ENCODE measurements around the gene FHIT. TPM values are rescaled to one million over a fixed set of nuclear protein-coding genes. Genes with fewer than 3 reads are reported as not detected.

FHIT gene
- total RNA-seq, 1 donor from 2014 or later: 11.5 TPM

GRCh38 chr3:59758672-59759071, 1492.6 kb downstream of the FHIT start:
- TF ChIP-seq, protein P1, sequence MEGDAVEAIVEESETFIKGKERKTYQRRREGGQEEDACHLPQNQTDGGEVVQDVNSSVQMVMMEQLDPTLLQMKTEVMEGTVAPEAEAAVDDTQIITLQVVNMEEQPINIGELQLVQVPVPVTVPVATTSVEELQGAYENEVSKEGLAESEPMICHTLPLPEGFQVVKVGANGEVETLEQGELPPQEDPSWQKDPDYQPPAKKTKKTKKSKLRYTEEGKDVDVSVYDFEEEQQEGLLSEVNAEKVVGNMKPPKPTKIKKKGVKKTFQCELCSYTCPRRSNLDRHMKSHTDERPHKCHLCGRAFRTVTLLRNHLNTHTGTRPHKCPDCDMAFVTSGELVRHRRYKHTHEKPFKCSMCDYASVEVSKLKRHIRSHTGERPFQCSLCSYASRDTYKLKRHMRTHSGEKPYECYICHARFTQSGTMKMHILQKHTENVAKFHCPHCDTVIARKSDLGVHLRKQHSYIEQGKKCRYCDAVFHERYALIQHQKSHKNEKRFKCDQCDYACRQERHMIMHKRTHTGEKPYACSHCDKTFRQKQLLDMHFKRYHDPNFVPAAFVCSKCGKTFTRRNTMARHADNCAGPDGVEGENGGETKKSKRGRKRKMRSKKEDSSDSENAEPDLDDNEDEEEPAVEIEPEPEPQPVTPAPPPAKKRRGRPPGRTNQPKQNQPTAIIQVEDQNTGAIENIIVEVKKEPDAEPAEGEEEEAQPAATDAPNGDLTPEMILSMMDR (IDR thresholded peaks at IDR 0.05; ENCODE audit: insufficient read depth, low read length, poor library complexity, severe bottlenecking): no peak
- no peak for DNase-seq (ENCODE audit: low read depth)
- Histone ChIP-seq H3K27me3 (ENCODE audit: control insufficient read depth, insufficient read depth, low read length) (no peaks in the 10 kb centered on the region), H3K4me3 (ENCODE audit: low read depth, low read length) (no peak overlapping the region), H3K36me3 (ENCODE audit: control insufficient read depth, insufficient read depth, low read length) (no peaks in the 10 kb centered on the region)

GRCh38 chr3:59756934-59757333, 1494.3 kb downstream of the FHIT start:
- DNase-seq (ENCODE audit: low read depth): no peak
- Histone ChIP-seq H3K27me3 (ENCODE audit: control insufficient read depth, insufficient read depth, low read length) (no peaks in the 10 kb centered on the region), H3K36me3 (ENCODE audit: control insufficient read depth, insufficient read depth, low read length) (no peaks in the 10 kb centered on the region), H3K4me3 (ENCODE audit: low read depth, low read length) (no peak overlapping the region)
- TF ChIP-seq, protein P1 (IDR thresholded peaks at IDR 0.05; ENCODE audit: insufficient read depth, low read length, poor library complexity, severe bottlenecking): no peak

DNA sequence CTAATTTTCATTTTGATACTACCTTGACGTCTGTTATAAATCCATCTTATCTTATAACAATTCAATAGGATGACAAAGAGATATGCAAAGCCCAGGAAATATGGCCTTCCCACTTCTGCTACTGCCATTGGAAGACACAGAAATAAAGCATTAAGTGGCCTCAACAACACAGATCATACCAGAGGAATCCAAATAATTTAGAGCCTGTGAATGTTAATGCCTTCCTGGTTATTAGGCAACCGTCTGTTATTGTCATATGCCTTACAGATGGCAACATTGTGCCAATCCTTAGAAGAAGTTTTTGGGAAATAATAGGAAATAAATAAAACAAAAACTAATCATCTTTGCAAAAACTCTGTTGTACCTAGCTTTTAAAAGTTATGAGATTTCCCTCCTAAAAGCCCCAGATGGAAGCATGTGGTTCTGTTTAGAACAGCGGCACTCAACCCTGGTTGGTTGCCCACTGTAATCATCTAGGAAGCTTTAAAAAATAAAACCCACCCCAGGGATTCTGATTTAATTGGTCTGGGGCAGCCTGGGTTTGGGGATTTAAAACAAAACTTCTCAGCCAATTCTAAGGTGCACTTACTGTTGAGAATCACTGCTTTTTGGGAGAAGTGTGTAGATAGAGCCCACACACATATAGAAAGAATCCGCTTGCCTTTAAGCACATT, 1496.7 kb downstream of the FHIT start:
- Histone ChIP-seq H3K4me3 (ENCODE audit: low read depth, low read length) (no peak overlapping the region), H3K27me3 (ENCODE audit: control insufficient read depth, insufficient read depth, low read length) (no peaks in the 10 kb centered on the region), H3K36me3 (ENCODE audit: control insufficient read depth, insufficient read depth, low read length) (no peaks in the 10 kb centered on the region)
- no peak for DNase-seq (ENCODE audit: low read depth)
- TF ChIP-seq, protein P1 (IDR thresholded peaks at IDR 0.05; ENCODE audit: insufficient read depth, low read length, poor library complexity, severe bottlenecking): no peak

GRCh38 chr3:59753808-59754450, 1497.3 kb downstream of the FHIT start:
- no peak overlapping the region for H3K4me3 ChIP-seq (ENCODE audit: low read depth, low read length)
- DNase-seq (ENCODE audit: low read depth): no peak
- H3K36me3 ChIP-seq (ENCODE audit: control insufficient read depth, insufficient read depth, low read length): no peaks in the 10 kb centered on the region
- H3K27me3 ChIP-seq (ENCODE audit: control insufficient read depth, insufficient read depth, low read length): no peaks in the 10 kb centered on the region
- TF ChIP-seq, protein P1 (IDR thresholded peaks at IDR 0.05; ENCODE audit: insufficient read depth, low read length, poor library complexity, severe bottlenecking): no peak

DNA sequence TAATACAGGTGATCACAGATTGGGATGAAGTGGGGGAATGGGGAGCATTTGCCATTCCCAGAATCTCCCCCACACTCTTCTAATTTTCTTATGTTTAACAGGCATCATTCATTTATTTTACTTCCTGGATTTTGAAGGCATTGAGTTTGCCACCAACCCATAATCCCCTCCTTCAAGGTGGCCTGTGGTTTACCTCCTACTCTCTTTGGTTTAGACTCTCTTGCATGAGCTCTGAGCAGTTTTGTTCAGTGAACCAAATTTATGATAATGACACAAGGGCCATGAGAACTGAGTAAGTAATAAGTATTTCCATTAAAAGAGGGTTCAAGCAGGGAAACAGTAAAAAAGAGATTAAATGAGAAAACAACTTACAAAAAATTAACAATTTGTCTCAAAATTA, 1498.3 kb downstream of the FHIT start:
- DNase-seq (ENCODE audit: low read depth): no peak
- no peaks in the 10 kb centered on the region for H3K36me3 ChIP-seq (ENCODE audit: control insufficient read depth, insufficient read depth, low read length)
- TF ChIP-seq, protein P1 (IDR thresholded peaks at IDR 0.05; ENCODE audit: insufficient read depth, low read length, poor library complexity, severe bottlenecking): no peak
- H3K4me3 ChIP-seq (ENCODE audit: low read depth, low read length): no peak overlapping the region
- no peaks in the 10 kb centered on the region for H3K27me3 ChIP-seq (ENCODE audit: control insufficient read depth, insufficient read depth, low read length)

All from kidney epithelial cell (primary cell).